NCI-H510A treated with DMSO at 0.1 percent for 48 hours (cell line): ENCODE measurements around the gene ELMOD1.

Experiments used
- DNase-seq: peaks from one replicate; lab custom pipeline; 2025; lab: John Stamatoyannopoulos, UW

The ELMOD1 gene

GRCh38 chr11:107646783-107647182, 55.8 kb downstream of the ELMOD1 start:
- no peak for DNase-seq

GRCh38 chr11:107648242-107648641, 57.3 kb downstream of the ELMOD1 start:
- DNase-seq, result no peak

- DNase-seq, result no peak
Measured at GRCh38 chr11:107651672-107652071, 60.7 kb downstream of the ELMOD1 start.

- DNase-seq, result no peak
Measured at GRCh38 chr11:107653076-107653475, 62.1 kb downstream of the ELMOD1 start.

- no peak for DNase-seq
Measured at GRCh38 chr11:107655602-107656001, 64.7 kb downstream of the ELMOD1 start.

DNA sequence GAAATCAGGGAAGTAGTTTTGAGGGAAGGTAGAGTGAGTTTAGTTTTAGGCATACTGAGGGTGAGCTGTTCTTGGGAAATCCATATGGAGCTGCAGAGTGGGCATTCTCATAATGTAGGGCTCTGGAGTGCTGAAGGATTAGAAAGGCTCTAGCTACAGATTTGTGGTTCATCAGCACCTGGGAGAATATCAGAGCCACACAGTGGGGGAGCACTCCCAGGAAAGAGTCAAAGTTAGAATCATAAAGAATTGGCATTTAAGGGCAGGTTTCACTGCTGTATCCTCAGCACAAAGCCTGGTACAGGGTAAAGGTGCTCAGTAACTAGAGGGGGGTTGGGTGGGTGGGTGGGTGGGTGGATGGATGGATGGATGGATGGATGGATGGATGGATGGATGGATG, 68.4 kb downstream of the ELMOD1 start:
- no peak for DNase-seq

- DNase-seq, result no peak
Measured at GRCh38 chr11:107660066-107660465, 69.1 kb downstream of the ELMOD1 start.

DNA sequence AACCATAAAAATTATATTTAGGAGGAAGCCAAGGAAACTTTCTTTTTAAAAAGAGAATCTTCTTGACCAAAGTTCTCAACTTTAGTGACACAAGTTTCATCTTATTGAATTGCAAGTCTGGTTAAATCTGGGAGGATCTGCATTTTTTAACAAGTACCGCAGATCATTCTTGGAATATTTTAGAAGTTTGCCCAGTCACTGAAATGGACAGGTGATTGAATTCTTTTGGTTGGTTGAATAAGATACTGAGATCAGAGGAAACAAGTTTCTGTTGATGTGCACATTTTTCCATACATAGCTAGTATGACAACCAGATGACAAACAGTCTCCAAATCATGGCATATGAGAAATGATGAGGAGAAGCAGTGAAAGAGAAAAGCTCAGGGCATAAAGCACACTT, 70.7 kb downstream of the ELMOD1 start:
- no peak for DNase-seq

DNA sequence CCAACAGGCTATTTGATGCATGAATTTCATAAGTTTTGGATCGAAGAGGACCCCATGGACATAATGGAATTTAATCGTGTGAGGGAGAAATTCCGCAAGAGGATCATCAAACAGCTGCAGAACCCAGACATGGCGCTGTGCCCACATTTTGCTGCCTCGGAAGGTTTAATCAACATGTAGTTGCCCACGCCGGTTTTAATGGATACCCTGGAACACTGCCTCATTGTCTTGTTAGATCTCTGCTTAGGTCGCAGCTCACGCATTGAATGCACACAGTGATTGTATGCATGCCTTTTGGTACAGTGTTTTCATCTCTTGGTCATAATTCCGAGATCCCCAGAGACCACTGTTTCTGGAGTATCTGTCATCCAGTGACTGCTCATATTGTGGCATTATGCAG, 74.1 kb downstream of the ELMOD1 start:
- no peak for DNase-seq

DNA sequence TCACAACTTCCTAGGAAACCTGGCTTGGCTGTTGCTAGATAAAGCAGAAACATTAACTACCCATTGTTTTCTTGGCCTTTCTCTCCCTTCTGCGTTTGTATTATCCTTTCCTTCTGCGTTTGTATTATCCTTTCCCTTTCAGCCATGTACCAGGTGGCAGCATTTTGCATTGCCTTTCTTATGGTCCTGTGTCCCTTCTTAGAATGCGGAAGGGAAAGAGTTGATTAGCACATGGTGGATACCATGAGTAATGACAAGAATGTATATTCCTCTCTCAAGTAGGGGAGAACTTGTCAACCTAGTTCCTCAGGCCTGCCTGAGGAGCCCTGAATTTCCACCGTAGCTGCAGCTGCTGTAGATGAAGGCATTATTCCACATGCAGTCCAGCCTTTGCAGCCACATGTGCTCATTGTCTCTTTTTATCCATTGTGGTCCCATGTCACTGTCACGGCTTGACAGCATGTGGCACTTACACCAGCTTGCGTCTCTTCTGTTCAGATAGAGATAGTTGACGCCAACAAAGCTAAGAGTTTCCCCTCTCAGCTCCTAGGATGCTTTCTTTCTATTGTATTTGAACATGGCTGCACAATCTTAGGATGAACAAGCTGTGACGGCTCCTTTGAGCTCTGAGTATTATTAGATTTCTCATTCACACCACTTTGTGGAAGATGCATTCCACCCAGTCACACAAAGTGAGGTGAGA, 76.1 kb downstream of the ELMOD1 start:
- DNase-seq, result no peak

GRCh38 chr11:107669191-107669740, 78.3 kb downstream of the ELMOD1 start:
- DNase-seq, result no peak

DNA sequence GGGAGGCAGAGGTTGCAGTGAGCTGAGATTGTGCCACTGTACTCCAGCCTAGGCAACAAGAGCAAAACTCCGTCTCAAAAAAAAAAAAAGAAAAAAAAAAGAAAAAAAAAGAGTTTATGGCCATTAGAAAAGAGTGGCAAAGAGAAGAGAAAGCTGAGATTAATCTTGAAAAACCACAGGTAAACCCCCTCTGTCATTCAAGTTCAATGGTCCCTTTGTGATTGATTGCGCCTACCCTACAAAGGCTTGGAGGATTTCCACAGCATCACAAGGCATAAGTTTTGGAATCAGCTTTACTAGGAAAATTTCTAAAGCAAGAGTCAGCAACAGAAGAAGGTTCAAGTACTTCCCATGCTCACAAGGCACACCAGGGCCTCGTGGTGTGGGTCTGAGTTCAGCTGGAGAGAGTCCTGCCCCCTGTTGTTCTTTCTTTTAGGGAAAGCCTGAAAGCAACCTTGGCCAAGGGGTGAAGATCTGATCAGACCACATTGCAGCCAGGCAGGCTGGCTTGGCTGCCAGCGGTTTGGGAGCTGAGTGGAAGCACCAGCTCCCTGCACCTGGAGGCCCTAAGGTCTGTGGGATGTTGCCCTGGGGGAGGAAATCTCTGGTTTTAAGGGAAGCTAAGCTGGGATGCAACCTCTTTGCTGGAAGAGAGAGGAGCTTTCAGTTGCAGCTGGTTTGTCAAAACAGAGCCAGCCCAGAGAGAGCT, 79.1 kb downstream of the ELMOD1 start:
- DNase-seq, result no peak

- no peak for DNase-seq
Measured at GRCh38 chr11:107675902-107676301, 85.0 kb downstream of the ELMOD1 start.

GRCh38 chr11:107676336-107677057, 85.5 kb downstream of the ELMOD1 start:
- no peak for DNase-seq

GRCh38 chr11:107677924-107678631, 87.1 kb downstream of the ELMOD1 start:
- no peak for DNase-seq

- DNase-seq, result no peak
Measured at GRCh38 chr11:107678632-107678971, 87.7 kb downstream of the ELMOD1 start.

GRCh38 chr11:107679255-107680024, 88.5 kb downstream of the ELMOD1 start:
- no peak for DNase-seq

GRCh38 chr11:107682171-107682570, 91.2 kb downstream of the ELMOD1 start:
- DNase-seq, result no peak

- no peak for DNase-seq
Measured at GRCh38 chr11:107682572-107682971, 91.6 kb downstream of the ELMOD1 start.

- DNase-seq, result no peak
Measured at GRCh38 chr11:107683061-107683460, 92.1 kb downstream of the ELMOD1 start.

GRCh38 chr11:107683807-107684206, 92.9 kb downstream of the ELMOD1 start:
- no peak for DNase-seq
